ENCODE results near the gene GRM7. TPM values are rescaled to one million over a fixed set of nuclear protein-coding genes. Genes with fewer than 3 reads are reported as not detected.

Gene GRM7
- polyA plus RNA-seq, 3 donors: not detected

DNA sequence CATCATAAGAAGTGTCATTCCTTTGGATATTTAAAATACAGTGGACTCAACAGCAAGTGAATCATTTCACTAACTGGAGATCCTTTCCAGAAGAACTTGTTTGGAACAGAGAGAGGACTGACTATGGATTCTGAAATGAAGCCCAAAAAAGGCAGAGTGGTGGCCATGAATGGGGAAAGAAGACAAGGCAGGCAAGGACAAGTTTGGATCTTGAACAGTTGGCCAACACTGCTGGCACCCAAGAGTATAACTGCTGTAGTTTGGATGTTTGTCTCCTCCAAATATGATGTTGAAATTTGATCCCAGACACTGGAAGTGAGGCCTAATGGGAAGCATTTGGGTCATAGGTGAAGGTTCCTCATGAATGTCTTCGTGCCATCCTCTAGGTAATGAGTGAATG lies 686.9 kb downstream of the GRM7 start:
- H3K79me2 ChIP-seq (ENCODE audit: insufficient read depth, low read length): no peaks in the 10 kb centered on the region

GRCh38 chr3:7562892-7563291 lies 702.0 kb downstream of the GRM7 start:
- Mint-ChIP-seq H3K9me3 (peaks cover 0 to 4% (median 3%) of the 10 kb centered on the region in 7 donors), H3K4me3 (no peak overlapping the region), H3K4me1 (no peaks in the 10 kb centered on the region), H3K27ac (no peak overlapping the region), H3K36me3 (no peaks in the 10 kb centered on the region), H3K27me3 (ENCODE audit: low read depth in 3 of 3) (no peaks in the 10 kb centered on the region)
- Histone ChIP-seq H2AFZ (ENCODE audit: insufficient read depth, low read depth, low read length, poor library complexity, severe bottlenecking) (no peak overlapping the region), H3K27ac (ENCODE audit: low read depth in 1 of 2, low read length in 2 of 2) (no peak overlapping the region), H3K9ac (ENCODE audit: insufficient read depth, low read length, poor library complexity, severe bottlenecking) (no peak overlapping the region), H3K4me3 (replicated peaks in 1 of 3; ENCODE audit: low read depth in 2 of 3, low read length in 3 of 3) (no peak overlapping the region), H3K4me1 (ENCODE audit: control insufficient read depth in 1 of 2, insufficient read depth in 2 of 2, low read length in 2 of 2) (no peaks in the 10 kb centered on the region), H3K36me3 (replicated peaks in 1 of 2; ENCODE audit: control insufficient read depth in 1 of 2, insufficient read depth in 2 of 2, low read length in 2 of 2) (no peaks in the 10 kb centered on the region), H3K27me3 (ENCODE audit: control insufficient read depth in 2 of 2, insufficient read depth in 2 of 2, low read length in 2 of 2) (no peaks in the 10 kb centered on the region), H3K9me3 (replicated peaks in 1 of 2; ENCODE audit: control insufficient read depth in 1 of 2, insufficient read depth in 1 of 2, low read length in 2 of 2) (no peaks in the 10 kb centered on the region), H3K4me2 (replicated peaks; ENCODE audit: extremely low read depth, low read length, poor library complexity, severe bottlenecking) (no peak overlapping the region), H3K79me2 (ENCODE audit: insufficient read depth, low read length) (no peaks in the 10 kb centered on the region), H4K20me1 (ENCODE audit: insufficient read depth, low read length) (no peaks in the 10 kb centered on the region)
- WGBS (ENCODE audit: insufficient coverage): no CpG with 5 or more reads among the region's 1 CpG
- no peak for DNase-seq
- intact Hi-C loops (cut with micrococcal nuclease): no loop called here
- TF ChIP-seq, protein P1, sequence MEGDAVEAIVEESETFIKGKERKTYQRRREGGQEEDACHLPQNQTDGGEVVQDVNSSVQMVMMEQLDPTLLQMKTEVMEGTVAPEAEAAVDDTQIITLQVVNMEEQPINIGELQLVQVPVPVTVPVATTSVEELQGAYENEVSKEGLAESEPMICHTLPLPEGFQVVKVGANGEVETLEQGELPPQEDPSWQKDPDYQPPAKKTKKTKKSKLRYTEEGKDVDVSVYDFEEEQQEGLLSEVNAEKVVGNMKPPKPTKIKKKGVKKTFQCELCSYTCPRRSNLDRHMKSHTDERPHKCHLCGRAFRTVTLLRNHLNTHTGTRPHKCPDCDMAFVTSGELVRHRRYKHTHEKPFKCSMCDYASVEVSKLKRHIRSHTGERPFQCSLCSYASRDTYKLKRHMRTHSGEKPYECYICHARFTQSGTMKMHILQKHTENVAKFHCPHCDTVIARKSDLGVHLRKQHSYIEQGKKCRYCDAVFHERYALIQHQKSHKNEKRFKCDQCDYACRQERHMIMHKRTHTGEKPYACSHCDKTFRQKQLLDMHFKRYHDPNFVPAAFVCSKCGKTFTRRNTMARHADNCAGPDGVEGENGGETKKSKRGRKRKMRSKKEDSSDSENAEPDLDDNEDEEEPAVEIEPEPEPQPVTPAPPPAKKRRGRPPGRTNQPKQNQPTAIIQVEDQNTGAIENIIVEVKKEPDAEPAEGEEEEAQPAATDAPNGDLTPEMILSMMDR (IDR thresholded peaks at IDR 0.05): no peak

More for the DNA sequence above, 686.9 kb downstream of the GRM7 start:
- TF ChIP-seq, protein P1 (IDR thresholded peaks at IDR 0.05): no peak
- Histone ChIP-seq H3K36me3 (replicated peaks in 1 of 2; ENCODE audit: control insufficient read depth in 1 of 2, insufficient read depth in 2 of 2, low read length in 2 of 2) (no peaks in the 10 kb centered on the region), H3K9ac (ENCODE audit: insufficient read depth, low read length, poor library complexity, severe bottlenecking) (no peak overlapping the region), H3K4me1 (ENCODE audit: control insufficient read depth in 1 of 2, insufficient read depth in 2 of 2, low read length in 2 of 2) (no peaks in the 10 kb centered on the region), H3K27ac (ENCODE audit: low read depth in 1 of 2, low read length in 2 of 2) (no peak overlapping the region), H2AFZ (ENCODE audit: insufficient read depth, low read depth, low read length, poor library complexity, severe bottlenecking) (no peak overlapping the region), H3K4me2 (replicated peaks; ENCODE audit: extremely low read depth, low read length, poor library complexity, severe bottlenecking) (no peak overlapping the region), H4K20me1 (ENCODE audit: insufficient read depth, low read length) (no peaks in the 10 kb centered on the region), H3K9me3 (replicated peaks in 1 of 2; ENCODE audit: control insufficient read depth in 1 of 2, insufficient read depth in 1 of 2, low read length in 2 of 2) (peaks cover 12 to 13% of the 10 kb centered on the region in 2 donors), H3K4me3 (replicated peaks in 1 of 3; ENCODE audit: low read depth in 2 of 3, low read length in 3 of 3) (no peak overlapping the region), H3K27me3 (ENCODE audit: control insufficient read depth in 2 of 2, insufficient read depth in 2 of 2, low read length in 2 of 2) (no peaks in the 10 kb centered on the region)
- peaks cover 6 to 17% (median 12%) of the 10 kb centered on the region in 7 donors for H3K9me3 Mint-ChIP-seq
- no peak overlapping the region for H3K27ac Mint-ChIP-seq
- no CpG with 5 or more reads among the region's 1 CpG for WGBS (ENCODE audit: insufficient coverage)
- no peaks in the 10 kb centered on the region for H3K4me1 Mint-ChIP-seq
- no peak overlapping the region for H3K4me3 Mint-ChIP-seq
- intact Hi-C loops (cut with micrococcal nuclease): no loop called here
- H3K36me3 Mint-ChIP-seq: no peaks in the 10 kb centered on the region
- H3K27me3 Mint-ChIP-seq (ENCODE audit: low read depth in 3 of 3): no peaks in the 10 kb centered on the region
- DNase-seq: no peak

Measured in CD14-positive monocyte (primary cell).